Epithelial cell of esophagus (primary cell): ENCODE measurements around the gene CCPG1.
"Not testable (repeated sequence)": the region's sequence is repeated elsewhere in the genome, so short reads cannot be mapped to it uniquely, and the experiment has no call there.

ENCODE experiments used
- DNase-seq: peaks from one replicate; pipeline ENCODE4 v3.0.0; 2010; ENCODE audit warnings: low read depth
- H3K4me3 ChIP-seq: 2 replicates; pipeline ENCODE4 v1.5.1; 2011; ENCODE audit warnings: mild to moderate bottlenecking, low read length, control low read depth
- CTCF ChIP-seq: IDR thresholded peaks from 2 replicates; pipeline ENCODE4 v1.5.1; 2011; ENCODE audit warnings: low read depth, mild to moderate bottlenecking, low read length, control low read depth, inconsistent platforms; ENCODE audit not compliant: insufficient read depth; ENCODE audit errors: missing control alignments

The CCPG1 gene

GRCh38 chr15:55408012-55408928 is at the start of gene CCPG1, which contains the start of gene PIERCE2:
Gene CCPG1 (minus strand): TSS chr15:55408359. CDS start chr15:55389424, 18,935 bp downstream.
Gene PIERCE2 (plus strand): TSS chr15:55408495. CDS start chr15:55408769, 274 bp downstream.
- TF ChIP-seq CTCF, result peak; percentile 67
- DNase-seq, result peak; percentile 94
- peak within 1 kb of the TSS; percentile 71 for H3K4me3 ChIP-seq

- TF ChIP-seq CTCF, result no peak
- no peak overlapping the region for H3K4me3 ChIP-seq
- DNase-seq, result no peak
These were observed 49.4 kb upstream of the CCPG1 start for GRCh38 chr15:55457401-55458022.

DNA sequence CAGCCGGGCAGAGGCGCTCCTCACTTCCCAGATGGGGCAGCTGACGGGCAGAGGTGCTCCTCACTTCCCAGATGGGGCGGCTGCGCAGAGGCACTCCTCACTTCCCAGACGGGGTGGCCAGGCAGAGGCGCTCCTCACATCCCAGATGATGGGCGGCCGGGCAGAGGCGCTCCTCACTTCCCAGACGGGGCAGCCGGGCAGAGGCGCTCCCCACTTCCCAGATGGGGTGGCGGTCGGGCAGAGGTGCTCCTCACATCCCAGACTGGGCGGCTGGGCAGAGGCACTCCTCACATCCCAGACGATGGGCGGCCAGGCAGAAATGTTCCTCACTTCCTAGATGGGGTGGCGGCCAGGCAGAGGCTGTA is 38.9 kb upstream of the CCPG1 start:
- DNase-seq, result not testable (repeated sequence)

DNA sequence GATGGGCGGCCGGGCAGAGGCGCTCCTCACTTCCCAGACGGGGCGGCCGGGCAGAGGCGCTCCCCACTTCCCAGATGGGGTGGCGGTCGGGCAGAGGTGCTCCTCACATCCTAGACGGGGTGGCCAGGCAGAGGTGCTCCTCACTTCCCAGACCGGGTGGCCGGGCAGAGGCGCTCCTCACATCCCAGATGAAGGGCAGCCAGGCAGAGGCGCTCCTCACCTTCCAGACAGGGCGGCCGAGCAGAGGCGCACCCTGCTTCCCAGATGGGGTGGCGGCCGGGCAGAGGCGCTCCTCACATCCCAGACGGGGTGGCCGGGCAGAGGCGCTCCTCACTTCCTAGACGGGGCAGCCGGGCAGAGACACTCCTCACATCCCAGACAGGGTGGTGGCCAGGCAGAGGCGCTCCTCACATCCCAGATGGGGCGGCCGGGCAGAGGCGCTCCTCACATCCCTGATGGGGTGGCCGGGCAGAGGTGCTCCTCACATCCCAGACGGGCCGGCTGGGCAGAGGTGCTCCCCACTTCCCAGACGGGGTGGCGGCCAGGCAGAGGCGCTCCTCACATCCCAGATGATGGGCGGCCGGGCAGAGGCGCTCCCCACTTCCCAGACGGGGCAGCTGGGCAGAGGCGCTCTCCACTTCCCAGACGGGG is 38.3 kb upstream of the CCPG1 start:
- DNase-seq, H3K4me3 ChIP-seq: not testable (repeated sequence)

More for the DNA sequence above, 38.9 kb upstream of the CCPG1 start:
- not testable (repeated sequence) for H3K4me3 ChIP-seq

DNA sequence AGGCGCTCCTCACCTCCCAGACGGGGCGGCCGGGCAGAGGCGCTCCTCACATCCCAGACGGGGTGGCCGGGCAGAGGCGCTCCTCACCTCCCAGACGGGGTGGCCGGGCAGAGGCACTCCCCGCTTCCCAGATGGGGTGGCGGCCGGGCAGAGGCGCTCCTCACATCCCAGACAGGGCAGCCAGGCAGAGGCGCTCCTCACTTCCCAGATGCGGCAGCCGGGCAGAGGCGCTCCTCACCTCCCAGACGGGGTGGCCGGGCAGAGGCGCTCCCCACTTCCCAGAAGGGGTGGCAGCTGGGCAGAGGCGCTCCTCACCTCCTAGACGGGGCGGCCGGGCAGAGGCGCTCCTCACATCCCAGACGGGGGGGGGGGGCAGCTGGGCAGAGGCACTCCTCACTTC is 37.8 kb upstream of the CCPG1 start:
- not testable (repeated sequence) for H3K4me3 ChIP-seq

DNA sequence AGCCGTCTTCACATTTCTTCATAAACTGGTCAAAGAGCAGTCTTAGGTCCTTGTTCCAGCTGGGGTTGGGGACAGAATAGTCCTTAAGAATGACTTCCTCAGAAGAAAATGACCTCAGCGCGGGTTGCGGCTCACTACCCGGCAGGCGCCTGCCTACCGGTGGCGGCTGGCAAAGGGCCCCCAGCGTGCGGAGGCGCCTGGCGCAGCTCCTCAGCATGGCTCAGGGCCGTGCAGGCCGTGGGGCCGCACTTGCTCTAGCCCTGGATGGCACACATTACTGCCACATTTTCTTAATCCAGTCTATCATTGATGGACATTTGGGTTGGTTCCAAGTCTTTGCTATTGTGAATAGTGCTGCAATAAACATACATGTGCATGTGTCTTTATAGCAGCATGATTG is 35.0 kb upstream of the CCPG1 start:
- not testable (repeated sequence) for DNase-seq, H3K4me3 ChIP-seq

More for the DNA sequence above, 37.8 kb upstream of the CCPG1 start:
- DNase-seq, result not testable (repeated sequence)

- TF ChIP-seq CTCF, result peak; percentile 71
- DNase-seq, result peak; percentile 70
- H3K4me3 ChIP-seq, result no peak overlapping the region
These were observed 27.0 kb upstream of the CCPG1 start for GRCh38 chr15:55434989-55435825.

- no peak for DNase-seq
- TF ChIP-seq CTCF, result no peak
- no peak overlapping the region for H3K4me3 ChIP-seq
These were observed 13.9 kb upstream of the CCPG1 start for GRCh38 chr15:55422089-55422488.
